Activated CD4-positive, alpha-beta T cell treated with anti-CD3 and anti-CD28 coated beads, Interleukin-2, amount 10 ng/mL, durations not matched to agents 7 days and 5 days (primary cell): ENCODE measurements around the gene ZBTB7A. TPM values are rescaled to one million over a fixed set of nuclear protein-coding genes. Genes with fewer than 3 reads are reported as not detected.

Source experiments
- CTCF ChIA-PET: fragments of 350-600 bp; sonication (Branson Sonifier 250); formaldehyde crosslinking; loops from one replicate; lab custom pipeline; 2021; ENCODE audit warnings: antibody characterized with exemption; lab: Charles Lee
- POLR2A ChIA-PET: fragments of 350-600 bp; sonication (Branson Sonifier 250); formaldehyde crosslinking; loops from one replicate; lab custom pipeline; 2021; ENCODE audit warnings: antibody characterized with exemption; lab: Charles Lee
- DNase-seq: peaks from one replicate; pipeline ENCODE4 v3.0.0-alpha.2; 2020
- H3K27ac Mint-ChIP-seq: one replicate; pipeline ENCODE4 v1.8.0; 2021; ENCODE audit warnings: mild to moderate bottlenecking, moderate library complexity, mixed read lengths
- H3K27me3 Mint-ChIP-seq: one replicate; pipeline ENCODE4 v1.8.0; 2021; ENCODE audit warnings: mixed read lengths
- H3K36me3 Mint-ChIP-seq: one replicate; pipeline ENCODE4 v1.8.0; 2021; ENCODE audit warnings: low read depth, mixed read lengths
- H3K4me1 Mint-ChIP-seq: one replicate; pipeline ENCODE4 v1.8.0; 2021; ENCODE audit warnings: mixed read lengths
- H3K4me3 Mint-ChIP-seq: one replicate; pipeline ENCODE4 v1.8.0; 2021; ENCODE audit warnings: mild to moderate bottlenecking, moderate library complexity, mixed read lengths
- H3K9me3 Mint-ChIP-seq: one replicate; pipeline ENCODE4 v1.8.0; 2021; ENCODE audit warnings: mixed read lengths
- total RNA-seq, 2 experiments: library from RNA; stranded (reverse); gene quantifications; one replicate each; pipeline ENCODE4 v1.2.3, GENCODE V29; 2021

The ZBTB7A gene
- total RNA-seq, 2 experiments from 2014 or later = 39.4 to 47.5 TPM

DNA sequence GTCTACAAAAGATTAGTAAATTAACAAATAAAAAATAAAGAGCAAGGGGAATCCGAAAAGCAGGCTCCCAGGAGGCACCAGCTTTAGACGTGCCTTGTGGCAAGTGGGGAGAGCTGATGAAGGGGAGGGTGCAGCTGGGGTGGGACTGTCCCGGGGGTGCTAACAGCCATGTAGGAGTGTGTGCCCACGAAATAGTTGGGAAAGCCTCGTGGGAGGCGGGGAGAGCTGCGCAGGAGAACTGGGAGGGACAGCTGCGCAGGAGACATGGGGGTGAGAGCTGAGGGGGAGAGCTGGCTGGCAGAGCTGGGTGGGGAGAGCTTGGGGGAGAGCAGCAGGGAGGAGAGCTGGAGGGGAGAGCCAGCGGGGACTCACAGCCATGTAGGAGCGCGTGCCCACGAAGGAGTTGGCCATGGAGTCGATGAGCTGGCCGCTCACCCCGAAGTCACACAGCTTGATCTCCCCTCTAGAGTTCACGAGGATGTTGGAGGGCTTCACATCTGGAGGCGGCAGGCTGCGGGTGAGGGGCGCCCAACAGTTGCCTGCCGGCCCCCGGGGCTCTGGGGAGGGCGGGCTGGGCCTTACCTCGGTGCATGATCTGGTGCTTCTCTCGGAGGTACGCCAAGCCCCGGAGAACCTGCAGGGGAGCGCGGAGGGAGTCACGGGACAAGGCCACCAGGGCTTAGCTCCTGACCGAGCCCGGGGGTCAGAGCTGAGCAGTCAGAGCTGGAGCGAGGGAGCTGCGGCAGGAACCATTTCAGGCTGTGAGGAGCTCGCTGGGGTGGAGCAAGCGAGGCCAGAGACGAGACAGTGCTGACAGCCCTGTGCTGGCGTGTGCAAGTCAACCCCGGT lies 34.2 kb upstream of the ZBTB7A start:
- CTCF ChIA-PET = interaction anchor here (0.6 to 0.7 kb wide), 2 partner anchors 39 to 113 kb away, joined by 4 to 5 read pairs; no protein-coding TSS in a partner anchor
- Mint-ChIP-seq H3K9me3 (no peaks in the 10 kb centered on the region), H3K27ac (peak overlapping the region; percentile 36), H3K27me3 (no peaks in the 10 kb centered on the region), H3K4me1 (peaks cover 26% of the 10 kb centered on the region), H3K4me3 (no peak overlapping the region), H3K36me3 (peaks cover 41% of the 10 kb centered on the region)
- POLR2A ChIA-PET = no interaction called here
- DNase-seq = no peak

- DNase-seq = no peak
- ChIA-PET POLR2A (no interaction called here), CTCF (interaction anchor here (1.1 kb wide), 1 partner anchor 112 kb away, joined by 3 read pairs; no protein-coding TSS in a partner anchor)
- no peaks in the 10 kb centered on the region for H3K9me3 Mint-ChIP-seq
- H3K27me3 Mint-ChIP-seq = no peaks in the 10 kb centered on the region
- H3K4me3 Mint-ChIP-seq = no peak overlapping the region
- H3K27ac Mint-ChIP-seq = no peak overlapping the region
- H3K4me1 Mint-ChIP-seq = peaks cover 9% of the 10 kb centered on the region
- peaks cover 27% of the 10 kb centered on the region for H3K36me3 Mint-ChIP-seq
Observed at GRCh38 chr19:4099041-4099764, 32.5 kb upstream of the ZBTB7A start.

DNA sequence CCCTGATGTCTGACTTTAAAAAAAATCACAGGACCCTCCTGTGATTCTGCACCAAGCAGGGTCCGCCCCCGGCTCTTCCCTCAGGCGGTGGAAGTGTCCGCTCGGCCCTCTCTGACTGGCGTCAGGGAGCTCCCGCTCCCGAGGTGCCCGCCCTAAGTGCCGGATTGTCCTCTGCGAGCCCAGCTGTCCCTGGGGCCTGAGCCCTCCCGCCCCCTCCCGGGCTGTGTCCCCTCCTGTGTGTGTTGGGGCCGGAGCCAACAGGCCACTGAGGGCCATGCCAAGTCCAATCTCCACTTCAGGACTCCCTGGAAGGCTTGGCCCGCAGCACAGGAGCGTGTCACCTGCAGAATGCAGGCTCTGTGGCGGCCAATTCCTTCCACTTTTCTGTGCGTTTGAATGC lies 31.8 kb upstream of the ZBTB7A start:
- H3K36me3 Mint-ChIP-seq = peaks cover 27% of the 10 kb centered on the region
- ChIA-PET CTCF (interaction anchor here (1.1 kb wide), 1 partner anchor 111 kb away, joined by 3 read pairs; no protein-coding TSS in a partner anchor), POLR2A (no interaction called here)

GRCh38 chr19:4097501-4097900 lies 30.8 kb upstream of the ZBTB7A start:
- Mint-ChIP-seq H3K36me3 (peaks cover 29% of the 10 kb centered on the region), H3K4me3 (no peak overlapping the region), H3K27ac (no peak overlapping the region), H3K27me3 (no peaks in the 10 kb centered on the region), H3K4me1 (peaks cover 8% of the 10 kb centered on the region), H3K9me3 (no peaks in the 10 kb centered on the region)
- CTCF ChIA-PET = interaction anchor here (1.5 kb wide), 1 partner anchor 20 kb away, joined by 5 read pairs; no protein-coding TSS in a partner anchor
- POLR2A ChIA-PET = no interaction called here
- DNase-seq = no peak

More for the DNA sequence above, 31.8 kb upstream of the ZBTB7A start:
- Mint-ChIP-seq H3K27me3 (no peaks in the 10 kb centered on the region), H3K27ac (no peak overlapping the region), H3K4me3 (no peak overlapping the region), H3K9me3 (no peaks in the 10 kb centered on the region), H3K4me1 (peaks cover 5% of the 10 kb centered on the region)
- no peak for DNase-seq

- peak overlapping the region; percentile 22 for H3K27ac Mint-ChIP-seq
- H3K36me3 Mint-ChIP-seq = peaks cover 24% of the 10 kb centered on the region
- H3K4me1 Mint-ChIP-seq = peaks cover 8% of the 10 kb centered on the region
- no peaks in the 10 kb centered on the region for H3K9me3 Mint-ChIP-seq
- ChIA-PET CTCF (interaction anchor here (0.8 to 1.5 kb wide), 4 partner anchors 18 to 43 kb away, joined by 3 to 5 read pairs (median 3); no protein-coding TSS in a partner anchor), POLR2A (no interaction called here)
- DNase-seq = no peak
- no peaks in the 10 kb centered on the region for H3K27me3 Mint-ChIP-seq
- H3K4me3 Mint-ChIP-seq = no peak overlapping the region
Observed at GRCh38 chr19:4096049-4096892, 29.6 kb upstream of the ZBTB7A start.

- H3K36me3 Mint-ChIP-seq = peaks cover 24% of the 10 kb centered on the region
- no peaks in the 10 kb centered on the region for H3K27me3 Mint-ChIP-seq
- H3K4me3 Mint-ChIP-seq = no peak overlapping the region
- ChIA-PET CTCF (interaction anchor here (1.4 kb wide), 1 partner anchor 18 kb away, joined by 3 read pairs; no protein-coding TSS in a partner anchor), POLR2A (no interaction called here)
- H3K4me1 Mint-ChIP-seq = peaks cover 10% of the 10 kb centered on the region
- no peak for DNase-seq
- H3K9me3 Mint-ChIP-seq = no peaks in the 10 kb centered on the region
- H3K27ac Mint-ChIP-seq = no peak overlapping the region
Observed at GRCh38 chr19:4095488-4095844, 28.8 kb upstream of the ZBTB7A start.

DNA sequence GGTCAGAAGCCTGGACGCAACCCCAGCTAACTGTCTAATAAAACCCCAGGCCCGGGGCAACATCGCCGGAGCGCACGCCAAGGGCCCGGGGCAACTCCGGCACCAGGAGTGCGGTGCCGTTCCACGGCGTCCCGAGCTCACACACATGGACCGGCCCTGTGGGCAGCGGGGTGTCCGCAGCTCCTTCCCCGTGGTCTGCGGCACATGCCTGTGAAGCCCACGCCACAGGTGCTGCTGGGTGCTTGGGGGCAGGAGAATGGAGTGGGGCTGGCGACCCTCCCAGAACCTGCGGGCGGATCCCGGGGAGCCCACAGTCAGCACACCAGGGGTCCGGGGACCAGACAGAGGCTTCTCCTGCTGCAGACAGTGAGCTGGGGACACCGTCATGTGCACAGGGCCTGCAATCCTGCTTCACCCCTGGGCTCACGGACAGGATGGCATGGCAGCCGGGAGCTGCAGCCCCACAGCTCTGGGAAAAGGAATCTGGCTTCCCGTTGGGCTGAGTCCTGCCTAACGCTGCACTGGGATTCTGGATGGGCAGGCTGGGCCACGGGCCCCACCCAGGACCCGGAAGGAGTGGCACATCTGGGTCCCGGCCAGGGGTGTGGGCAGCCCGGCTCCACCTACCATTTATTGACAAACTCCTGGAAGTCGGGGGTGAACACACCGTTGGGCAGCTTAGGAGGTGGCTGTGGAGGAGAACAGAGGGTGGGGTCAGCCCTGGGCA lies 28.2 kb upstream of the ZBTB7A start:
- no peak overlapping the region for H3K27ac Mint-ChIP-seq
- POLR2A ChIA-PET = no interaction called here
- H3K9me3 Mint-ChIP-seq = no peaks in the 10 kb centered on the region
- H3K4me1 Mint-ChIP-seq = peaks cover 13% of the 10 kb centered on the region
- peaks cover 27% of the 10 kb centered on the region for H3K36me3 Mint-ChIP-seq
- CTCF ChIA-PET = interaction anchor here (0.6 to 2.0 kb wide), 3 partner anchors 17 to 1100 kb away, joined by 3 to 4 read pairs (median 4); no protein-coding TSS in a partner anchor
- H3K27me3 Mint-ChIP-seq = no peaks in the 10 kb centered on the region
- H3K4me3 Mint-ChIP-seq = no peak overlapping the region
- no peak for DNase-seq

- no peak overlapping the region for H3K27ac Mint-ChIP-seq
- peaks cover 29% of the 10 kb centered on the region for H3K36me3 Mint-ChIP-seq
- H3K4me3 Mint-ChIP-seq = no peak overlapping the region
- POLR2A ChIA-PET = no interaction called here
- DNase-seq = no peak
- CTCF ChIA-PET = interaction anchor here (1.8 to 2.0 kb wide), 2 partner anchors 16 to 46 kb away, joined by 4 to 8 read pairs; no protein-coding TSS in a partner anchor
- H3K9me3 Mint-ChIP-seq = no peaks in the 10 kb centered on the region
- no peaks in the 10 kb centered on the region for H3K27me3 Mint-ChIP-seq
- H3K4me1 Mint-ChIP-seq = peaks cover 20% of the 10 kb centered on the region
Observed at GRCh38 chr19:4094291-4094690, 27.6 kb upstream of the ZBTB7A start.

DNA sequence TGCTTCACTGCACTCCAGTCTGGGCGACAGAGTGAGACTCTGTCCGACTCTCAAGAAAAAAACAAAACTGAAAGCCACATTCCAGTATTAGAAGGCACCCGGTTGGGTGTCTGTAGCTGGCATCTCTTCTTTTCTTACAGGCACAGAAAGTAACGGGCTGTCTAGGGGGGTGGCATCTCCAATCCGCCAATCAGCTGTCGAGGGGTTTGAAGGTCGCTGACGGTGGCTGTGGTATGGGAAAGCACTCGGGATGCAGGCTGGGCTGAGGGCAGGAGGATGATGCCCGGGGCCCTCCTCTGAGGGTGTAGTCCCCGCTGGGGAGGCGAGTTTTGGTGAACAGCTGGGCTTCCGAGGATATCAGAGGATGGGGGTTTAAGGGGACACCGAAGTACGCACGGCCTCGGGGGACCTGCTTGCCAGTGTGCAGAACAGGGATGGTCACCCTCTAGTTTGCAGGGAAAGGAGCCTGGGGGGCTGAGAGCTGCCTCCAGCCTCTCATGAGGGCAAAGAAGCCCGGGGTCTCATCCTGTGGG lies 27.0 kb upstream of the ZBTB7A start:
- peak overlapping the region; percentile 78 for H3K27ac Mint-ChIP-seq
- H3K4me1 Mint-ChIP-seq = peaks cover 25% of the 10 kb centered on the region
- no peaks in the 10 kb centered on the region for H3K27me3 Mint-ChIP-seq
- H3K36me3 Mint-ChIP-seq = peaks cover 31% of the 10 kb centered on the region
- POLR2A ChIA-PET = no interaction called here
- DNase-seq = no peak
- no peaks in the 10 kb centered on the region for H3K9me3 Mint-ChIP-seq
- H3K4me3 Mint-ChIP-seq = no peak overlapping the region
- CTCF ChIA-PET = interaction anchor here (1.5 to 2.0 kb wide), 3 partner anchors 11 to 46 kb away, joined by 3 to 8 read pairs (median 4); no protein-coding TSS in a partner anchor

DNA sequence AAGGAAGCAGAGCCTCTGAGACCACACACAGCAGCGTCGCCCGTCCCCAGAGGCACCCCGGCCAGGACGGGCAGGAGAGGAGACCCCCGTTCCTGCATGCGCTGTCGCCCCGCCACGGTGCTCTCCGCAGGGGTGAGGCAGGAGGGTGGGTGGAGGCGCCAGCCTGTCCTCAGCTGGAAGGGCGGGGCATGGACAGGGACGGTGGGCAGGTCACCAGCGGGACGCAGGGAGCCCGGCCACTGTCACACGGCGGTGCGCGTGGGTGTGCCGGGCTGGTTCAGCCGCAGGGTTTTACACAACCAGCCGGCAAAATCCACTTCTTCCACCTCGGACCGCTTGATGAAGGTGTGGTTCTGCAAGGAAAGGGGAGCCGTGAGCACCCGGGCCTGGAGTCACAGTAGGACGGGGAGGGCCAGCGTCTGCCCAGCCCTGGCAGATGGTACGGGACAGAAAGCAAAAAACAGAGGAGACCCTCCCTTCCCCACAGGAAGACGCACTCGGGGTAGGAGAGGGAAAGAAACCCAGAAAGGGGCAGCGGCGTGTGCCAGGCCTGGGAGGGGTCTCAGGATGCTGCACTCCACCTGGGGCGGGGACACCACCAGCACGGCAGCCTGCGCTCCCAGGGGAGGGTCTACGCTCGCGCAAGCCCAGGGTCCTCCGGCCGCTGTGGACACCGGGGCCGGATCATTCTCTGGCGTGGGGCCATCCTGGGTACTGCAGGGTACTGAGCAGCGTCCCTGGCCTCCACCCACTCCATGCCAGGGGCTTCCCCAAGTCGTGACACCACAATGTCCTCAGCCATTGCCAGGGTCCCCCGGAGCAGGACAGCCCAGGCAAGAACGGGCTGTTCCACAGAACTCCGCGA lies 23.9 kb upstream of the ZBTB7A start:
- DNase-seq = no peak
- peaks cover 18% of the 10 kb centered on the region for H3K36me3 Mint-ChIP-seq
- peaks cover 54% of the 10 kb centered on the region for H3K4me1 Mint-ChIP-seq
- no peaks in the 10 kb centered on the region for H3K9me3 Mint-ChIP-seq
- peak overlapping the region; percentile 96 for H3K27ac Mint-ChIP-seq
- ChIA-PET CTCF (interaction anchor here (1.1 to 1.6 kb wide), 2 partner anchors 11 to 49 kb away, joined by 4 to 6 read pairs; no protein-coding TSS in a partner anchor), POLR2A (interaction anchor here (1.2 kb wide), 1 partner anchor 14 kb away, joined by 3 read pairs; no protein-coding TSS in a partner anchor)
- no peaks in the 10 kb centered on the region for H3K27me3 Mint-ChIP-seq
- peak overlapping the region; percentile 65 for H3K4me3 Mint-ChIP-seq
